Kidney tubule cell (primary cell): Measurements from ENCODE around the gene NADK.
"Not testable (repeated sequence)": the region's sequence is repeated elsewhere in the genome, so short reads cannot be mapped to it uniquely, and the experiment has no call there.

Experiments used
- DNase-seq: peaks from one replicate; pipeline ENCODE4 v3.0.0-alpha.2; 2018; ENCODE audit warnings: low spot score

The NADK gene

DNA sequence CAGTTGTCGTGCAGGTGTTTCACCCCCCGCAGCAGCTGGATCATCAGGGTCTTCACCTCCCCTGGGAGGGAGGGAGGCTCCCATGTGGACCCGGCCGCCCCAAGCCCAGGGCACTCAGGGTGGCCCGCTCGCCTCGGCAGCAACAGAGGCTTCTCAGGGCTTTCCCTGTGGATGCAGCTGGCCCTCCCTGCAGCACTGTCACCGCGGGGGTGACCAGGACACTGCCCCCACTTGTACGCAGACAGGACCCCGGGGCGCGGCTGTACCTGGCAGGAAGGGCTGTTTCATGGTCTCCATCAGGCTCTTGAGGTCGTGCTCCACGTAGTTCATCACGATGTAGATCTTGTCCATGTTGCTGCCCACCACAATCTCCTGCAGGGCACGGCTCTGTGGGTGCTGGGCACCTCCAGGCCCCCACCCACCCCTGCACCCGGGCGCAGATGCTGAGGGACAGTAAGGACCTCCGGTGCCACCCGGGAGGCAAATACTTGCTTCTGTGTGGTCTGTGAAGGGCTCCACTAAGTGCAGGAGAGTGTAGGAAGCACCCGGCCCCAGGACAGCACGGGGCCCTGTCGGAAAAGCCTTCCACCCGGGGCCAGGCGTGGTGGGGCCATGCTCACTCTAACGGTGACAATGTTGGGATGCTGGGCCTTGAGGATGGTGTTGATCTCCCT is 73.8 kb downstream of the NADK start:
- DNase-seq = not testable (repeated sequence)

DNA sequence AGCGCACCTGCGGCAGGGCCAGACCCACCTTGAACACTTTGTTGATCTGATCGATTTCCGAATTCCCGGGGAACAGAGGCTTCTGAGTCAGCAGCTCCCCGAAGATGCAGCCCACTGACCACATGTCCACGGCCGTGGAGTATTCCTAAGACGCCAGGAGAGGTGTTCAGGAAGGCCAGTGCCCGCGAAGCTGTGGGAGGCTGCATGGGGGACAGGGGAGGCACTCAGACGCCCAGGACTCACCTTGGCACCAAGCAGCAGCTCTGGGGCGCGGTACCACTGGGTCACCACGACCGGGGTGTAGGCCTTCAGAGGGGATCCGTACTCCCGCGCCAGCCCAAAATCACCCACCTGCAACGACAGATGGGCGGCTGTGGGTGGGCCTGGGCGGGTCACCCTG is 74.5 kb downstream of the NADK start:
- DNase-seq = no peak

DNA sequence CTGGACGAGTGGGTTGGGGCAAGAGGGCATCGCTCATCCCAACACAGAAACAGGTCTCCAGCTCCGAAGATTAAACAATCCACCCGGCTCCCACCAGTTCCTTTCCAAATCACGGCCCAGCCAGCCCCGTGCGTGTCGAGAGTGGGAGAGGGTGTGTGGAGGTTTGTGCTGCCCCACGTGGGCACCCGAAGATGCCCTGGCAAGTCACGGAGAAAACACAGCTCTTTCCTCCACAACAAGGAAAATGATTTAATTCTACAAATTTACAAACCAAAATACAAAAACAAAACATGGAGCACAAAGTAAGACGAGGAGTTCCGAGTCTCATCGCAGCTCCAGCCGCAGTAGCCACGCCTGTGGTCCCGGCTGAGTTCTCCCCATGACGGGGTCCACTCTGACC is 75.8 kb downstream of the NADK start:
- not testable (repeated sequence) for DNase-seq
